IPS-18a (cell line): ENCODE measurements around the gene SLC29A3.

Experiments used
- H3K27ac ChIP-seq: one replicate; pipeline ENCODE4 v1.5.1; 2013; ENCODE audit warnings: low read length
- H3K27me3 ChIP-seq: one replicate; pipeline ENCODE4 v1.6.1; 2013; ENCODE audit warnings: mild to moderate bottlenecking, low read length; ENCODE audit not compliant: control insufficient read depth, insufficient read depth
- H3K36me3 ChIP-seq: one replicate; pipeline ENCODE4 v1.6.1; 2013; ENCODE audit warnings: low read depth, low read length; ENCODE audit not compliant: control insufficient read depth
- H3K4me1 ChIP-seq: one replicate; pipeline ENCODE4 v1.6.1; 2013; ENCODE audit warnings: low read depth, low read length; ENCODE audit not compliant: control insufficient read depth
- H3K4me3 ChIP-seq: one replicate; pipeline ENCODE4 v1.5.1; 2013; ENCODE audit warnings: low read length
- H3K9ac ChIP-seq: one replicate; pipeline ENCODE4 v1.6.1; 2013; ENCODE audit warnings: mild to moderate bottlenecking, low read length, moderate library complexity
- H3K9me3 ChIP-seq: one replicate; pipeline ENCODE4 v1.6.1; 2013; ENCODE audit warnings: low read depth, low read length; ENCODE audit not compliant: control insufficient read depth

Gene SLC29A3

DNA sequence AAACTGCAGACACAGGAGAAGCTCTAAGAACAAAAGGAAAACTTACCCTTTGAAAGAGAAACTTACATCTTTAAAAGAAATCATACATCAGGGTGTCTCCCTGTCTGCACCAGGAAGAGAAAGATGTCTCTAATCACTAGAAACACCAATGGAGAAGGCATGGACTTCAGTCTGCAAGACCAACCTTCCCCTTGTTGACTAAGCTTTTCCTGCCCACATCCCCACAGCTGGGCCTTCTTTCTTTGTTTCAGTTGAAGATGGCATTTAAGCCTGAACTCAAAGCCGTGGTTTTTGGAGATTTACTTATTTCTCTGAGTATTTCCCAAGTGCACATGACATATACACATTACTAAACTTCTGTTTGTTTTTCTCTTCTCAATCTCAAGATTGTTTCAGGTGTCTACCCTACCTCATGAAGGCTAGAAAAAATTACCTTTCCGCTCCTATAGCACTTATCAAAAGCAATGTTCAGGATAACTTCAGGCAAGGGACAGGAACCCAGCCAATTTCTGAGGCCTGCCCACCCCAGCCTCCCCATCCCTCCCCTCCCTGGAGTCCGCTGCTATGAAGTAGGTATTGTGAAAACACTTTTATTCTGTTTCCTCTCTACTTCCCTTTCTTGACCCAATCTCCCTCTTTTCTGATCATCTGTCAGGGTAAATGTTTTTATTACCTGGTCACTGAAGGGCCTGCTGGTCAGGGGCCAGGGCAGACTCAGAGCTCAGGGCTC is 2.8 kb upstream of the SLC29A3 start:
- H3K9ac ChIP-seq, result no peak overlapping the region
- H3K27ac ChIP-seq, result no peak overlapping the region

DNA sequence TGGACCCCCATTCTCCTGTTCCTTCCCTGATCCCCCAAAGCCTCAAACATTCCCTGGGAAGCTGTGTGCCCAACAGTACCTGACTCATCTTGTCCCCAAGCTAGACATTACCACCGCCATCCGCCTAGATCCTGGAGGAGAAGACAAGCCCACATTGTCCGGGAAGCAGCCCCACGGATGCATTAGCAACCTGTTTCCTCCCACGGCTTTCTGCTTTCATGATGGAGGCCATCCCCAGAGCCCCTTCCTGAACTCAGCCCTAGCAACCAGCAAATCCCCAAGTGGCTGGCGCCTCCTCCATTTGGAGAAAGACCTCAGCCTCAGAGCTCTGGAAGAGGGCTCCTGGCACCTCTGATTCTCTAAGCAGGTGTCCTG is 2.3 kb upstream of the SLC29A3 start:
- Histone ChIP-seq H3K27me3 (peaks cover 13% of the 10 kb centered on the region), H3K9ac (no peak overlapping the region), H3K4me1 (peaks cover 6% of the 10 kb centered on the region), H3K27ac (no peak overlapping the region), H3K9me3 (no peaks in the 10 kb centered on the region), H3K4me3 (no peak overlapping the region), H3K36me3 (no peaks in the 10 kb centered on the region)

More for the DNA sequence above, 2.8 kb upstream of the SLC29A3 start:
- no peaks in the 10 kb centered on the region for H3K36me3 ChIP-seq
- peaks cover 13% of the 10 kb centered on the region for H3K27me3 ChIP-seq
- H3K4me1 ChIP-seq, result peaks cover 6% of the 10 kb centered on the region
- H3K4me3 ChIP-seq, result no peak overlapping the region
- no peaks in the 10 kb centered on the region for H3K9me3 ChIP-seq

DNA sequence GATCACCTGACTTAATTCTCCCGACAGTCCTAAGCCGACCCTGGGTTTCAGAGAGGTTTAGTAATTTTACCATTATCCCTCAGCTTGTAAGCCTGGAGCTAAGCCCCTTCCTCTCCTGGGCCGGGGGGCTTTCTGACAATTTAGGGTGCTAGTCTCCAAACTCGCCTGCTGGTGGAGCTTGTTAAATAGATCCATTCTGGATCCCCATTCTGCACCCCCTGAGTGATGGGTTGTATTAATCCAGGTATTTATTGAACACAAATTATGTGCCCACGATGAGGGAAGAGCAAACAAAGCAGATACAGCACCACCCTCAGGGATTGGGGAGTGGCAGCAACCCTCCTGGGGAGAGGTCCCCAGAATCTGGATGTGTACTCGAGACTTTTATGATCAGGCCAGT is 1.3 kb upstream of the SLC29A3 start:
- Histone ChIP-seq H3K27ac (no peak overlapping the region), H3K9me3 (no peaks in the 10 kb centered on the region), H3K4me3 (no peak overlapping the region), H3K27me3 (peaks cover 13% of the 10 kb centered on the region), H3K36me3 (no peaks in the 10 kb centered on the region), H3K4me1 (peaks cover 6% of the 10 kb centered on the region), H3K9ac (no peak overlapping the region)

DNA sequence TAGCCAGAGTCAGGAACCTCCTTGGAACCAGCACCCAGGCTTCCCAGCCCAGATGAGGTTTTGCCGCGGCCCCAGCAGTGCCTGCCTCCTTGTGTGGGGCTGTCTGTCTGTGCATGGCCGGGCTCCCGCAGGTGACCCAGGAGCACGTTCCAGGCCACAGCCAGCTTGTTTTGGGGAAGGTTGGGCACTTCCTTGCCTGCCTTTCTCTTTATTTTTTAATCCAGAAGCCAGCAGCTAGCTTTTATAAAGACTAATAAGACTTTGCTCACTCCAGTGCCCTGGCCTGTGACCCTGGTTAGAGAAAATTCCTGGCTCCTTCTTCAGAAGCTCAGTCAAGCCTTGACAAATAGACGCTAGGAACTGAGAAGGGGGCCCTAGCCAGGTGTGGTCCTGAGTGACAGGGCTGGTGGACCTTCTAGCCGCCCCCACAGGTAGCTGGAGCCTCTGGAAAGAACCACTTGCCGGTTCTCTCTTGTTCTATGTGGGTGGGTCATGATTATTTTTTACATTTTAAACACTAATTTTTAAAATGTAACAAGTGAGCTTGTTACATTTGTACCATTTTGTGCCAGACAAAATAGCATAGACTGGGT is 837 bp downstream of the SLC29A3 start:
- Histone ChIP-seq H3K4me3 (peak overlapping the region; percentile 87), H3K27me3 (no peaks in the 10 kb centered on the region), H3K4me1 (peaks cover 1% of the 10 kb centered on the region), H3K27ac (no peak overlapping the region), H3K36me3 (peaks cover 6% of the 10 kb centered on the region), H3K9me3 (no peaks in the 10 kb centered on the region), H3K9ac (peak overlapping the region; percentile 77)

DNA sequence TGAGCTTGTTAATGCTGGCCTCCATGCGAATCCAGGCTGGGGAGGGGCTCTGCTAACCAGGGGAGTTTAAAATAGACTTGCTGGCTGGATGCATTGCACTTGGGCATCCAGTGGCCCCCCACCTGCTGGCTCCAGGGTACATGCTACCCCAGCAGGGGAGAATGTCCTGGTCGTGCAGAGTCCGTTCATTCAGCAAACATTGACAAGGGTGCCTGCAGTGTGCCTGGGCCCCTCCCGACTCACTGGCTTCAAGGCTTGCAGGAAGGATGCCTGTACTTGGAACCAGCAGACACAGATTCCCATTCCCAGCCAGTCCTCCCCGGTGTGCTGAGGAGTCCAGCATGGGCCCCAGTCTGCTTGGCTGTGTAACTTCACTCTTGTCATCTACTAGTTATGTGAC is 1.5 kb downstream of the SLC29A3 start:
- H3K4me3 ChIP-seq, result no peak overlapping the region
- no peaks in the 10 kb centered on the region for H3K9me3 ChIP-seq
- H3K27ac ChIP-seq, result no peak overlapping the region
- H3K9ac ChIP-seq, result no peak overlapping the region
- H3K27me3 ChIP-seq, result no peaks in the 10 kb centered on the region
- H3K4me1 ChIP-seq, result no peaks in the 10 kb centered on the region
- H3K36me3 ChIP-seq, result peaks cover 13% of the 10 kb centered on the region

- no peak overlapping the region for H3K9ac ChIP-seq
- H3K4me3 ChIP-seq, result no peak overlapping the region
- no peaks in the 10 kb centered on the region for H3K4me1 ChIP-seq
Measured at GRCh38 chr10:71321386-71321785, 2.3 kb downstream of the SLC29A3 start.

DNA sequence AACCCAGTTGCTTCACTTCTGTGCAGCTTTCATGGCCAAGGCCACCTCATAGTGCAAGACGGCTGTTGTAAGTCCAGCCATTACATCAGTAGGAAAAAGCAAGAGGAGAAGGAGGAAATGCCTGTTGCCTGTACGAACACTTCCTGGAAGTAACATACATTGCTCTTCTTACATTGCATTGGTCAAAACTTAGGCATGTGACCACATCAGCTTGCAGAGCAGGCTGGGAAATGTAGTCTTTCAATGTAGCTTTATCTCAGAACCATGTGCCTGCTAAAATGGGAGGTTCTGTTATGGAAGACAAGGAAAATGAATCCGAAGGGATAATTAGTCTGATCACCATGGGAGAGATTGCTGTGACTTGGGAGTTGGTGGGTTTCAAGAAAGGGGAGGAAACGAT is 4.3 kb downstream of the SLC29A3 start:
- H3K9ac ChIP-seq, result no peak overlapping the region
- no peaks in the 10 kb centered on the region for H3K4me1 ChIP-seq
- H3K9me3 ChIP-seq, result no peaks in the 10 kb centered on the region
- H3K27me3 ChIP-seq, result no peaks in the 10 kb centered on the region
- H3K36me3 ChIP-seq, result peaks cover 14% of the 10 kb centered on the region
- H3K4me3 ChIP-seq, result no peak overlapping the region
- no peak overlapping the region for H3K27ac ChIP-seq

More at GRCh38 chr10:71321386-71321785, 2.3 kb downstream of the SLC29A3 start:
- no peaks in the 10 kb centered on the region for H3K9me3 ChIP-seq
- H3K27me3 ChIP-seq, result no peaks in the 10 kb centered on the region
- H3K36me3 ChIP-seq, result peaks cover 14% of the 10 kb centered on the region
- H3K27ac ChIP-seq, result no peak overlapping the region

DNA sequence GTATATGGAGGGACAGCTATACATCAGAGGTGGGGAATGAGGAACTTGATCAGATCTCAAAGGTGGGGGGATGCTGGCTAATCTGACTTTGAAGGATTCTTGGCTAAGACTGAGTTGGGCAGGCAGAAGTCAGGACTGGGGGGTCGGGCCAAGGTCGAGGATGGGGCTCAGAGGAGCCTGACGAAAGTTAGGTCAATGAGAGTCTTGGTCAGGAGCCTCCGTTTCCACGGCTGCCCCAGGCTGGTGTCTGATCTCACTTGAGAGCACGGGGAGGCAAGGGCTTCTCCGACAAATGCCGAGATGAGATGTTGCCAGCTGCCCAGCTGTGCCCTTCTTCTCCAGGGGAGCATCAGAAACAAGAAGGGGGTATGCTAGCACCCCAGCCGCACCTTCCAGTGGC is 5.7 kb downstream of the SLC29A3 start:
- H3K9me3 ChIP-seq, result no peaks in the 10 kb centered on the region

GRCh38 chr10:71325267-71325666 is 6.2 kb downstream of the SLC29A3 start:
- peaks cover 14% of the 10 kb centered on the region for H3K36me3 ChIP-seq
- H3K4me1 ChIP-seq, result no peaks in the 10 kb centered on the region
- no peak overlapping the region for H3K27ac ChIP-seq
- H3K27me3 ChIP-seq, result no peaks in the 10 kb centered on the region
- no peak overlapping the region for H3K9ac ChIP-seq
- no peak overlapping the region for H3K4me3 ChIP-seq
- no peaks in the 10 kb centered on the region for H3K9me3 ChIP-seq

More for the DNA sequence above, 5.7 kb downstream of the SLC29A3 start:
- H3K36me3 ChIP-seq, result peaks cover 14% of the 10 kb centered on the region
- H3K27me3 ChIP-seq, result no peaks in the 10 kb centered on the region
- H3K4me3 ChIP-seq, result no peak overlapping the region
- H3K9ac ChIP-seq, result no peak overlapping the region
- H3K4me1 ChIP-seq, result no peaks in the 10 kb centered on the region
- no peak overlapping the region for H3K27ac ChIP-seq

DNA sequence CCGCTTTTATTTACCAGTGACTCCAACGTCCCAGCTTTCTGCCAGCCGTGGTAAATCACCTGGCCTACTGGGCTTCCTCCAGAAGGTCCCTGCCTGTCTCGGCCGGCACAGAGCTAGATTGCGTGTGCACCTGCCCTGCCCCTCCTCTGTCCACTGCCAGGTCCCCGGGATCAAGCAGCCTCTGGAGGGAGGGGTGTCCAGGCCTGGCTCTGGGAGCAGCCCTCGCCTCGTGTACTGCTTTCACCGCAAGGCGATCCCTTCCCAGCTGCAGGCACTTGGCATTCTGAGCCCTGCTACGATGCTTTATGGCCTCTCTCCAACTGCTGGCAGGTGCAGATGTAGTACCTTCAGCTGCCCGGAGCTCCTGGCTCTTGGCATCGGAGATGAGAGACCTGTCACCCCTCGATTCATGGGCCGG is 7.4 kb downstream of the SLC29A3 start:
- Histone ChIP-seq H3K9ac (no peak overlapping the region), H3K27me3 (no peaks in the 10 kb centered on the region), H3K4me1 (no peaks in the 10 kb centered on the region)

GRCh38 chr10:71330789-71331404 is 11.8 kb downstream of the SLC29A3 start:
- no peak overlapping the region for H3K4me3 ChIP-seq
- no peak overlapping the region for H3K9ac ChIP-seq

More for the DNA sequence above, 7.4 kb downstream of the SLC29A3 start:
- Histone ChIP-seq H3K27ac (no peak overlapping the region), H3K36me3 (peaks cover 14% of the 10 kb centered on the region), H3K4me3 (no peak overlapping the region), H3K9me3 (no peaks in the 10 kb centered on the region)

More at GRCh38 chr10:71330789-71331404, 11.8 kb downstream of the SLC29A3 start:
- no peaks in the 10 kb centered on the region for H3K9me3 ChIP-seq
- H3K27me3 ChIP-seq, result no peaks in the 10 kb centered on the region
- H3K27ac ChIP-seq, result no peak overlapping the region
- H3K36me3 ChIP-seq, result no peaks in the 10 kb centered on the region
- peaks cover under 1% of the 10 kb centered on the region for H3K4me1 ChIP-seq
